GM12872 (cell line): ENCODE data around the gene MYBBP1A.
A peak's percentile ranks its signal among the peaks of the same experiment; 100 is the strongest.

Experiments used
- TF ChIP-seq, protein P1 (sequence below): IDR thresholded peaks from 3 replicates; pipeline ENCODE4 v1.5.1; 2011; ENCODE audit warnings: low read depth, mild to moderate bottlenecking, low read length, moderate library complexity; ENCODE audit not compliant: insufficient read depth

The MYBBP1A gene

GRCh38 chr17:4543557-4544026, 11.6 kb downstream of the MYBBP1A start:
- TF ChIP-seq, protein P1, sequence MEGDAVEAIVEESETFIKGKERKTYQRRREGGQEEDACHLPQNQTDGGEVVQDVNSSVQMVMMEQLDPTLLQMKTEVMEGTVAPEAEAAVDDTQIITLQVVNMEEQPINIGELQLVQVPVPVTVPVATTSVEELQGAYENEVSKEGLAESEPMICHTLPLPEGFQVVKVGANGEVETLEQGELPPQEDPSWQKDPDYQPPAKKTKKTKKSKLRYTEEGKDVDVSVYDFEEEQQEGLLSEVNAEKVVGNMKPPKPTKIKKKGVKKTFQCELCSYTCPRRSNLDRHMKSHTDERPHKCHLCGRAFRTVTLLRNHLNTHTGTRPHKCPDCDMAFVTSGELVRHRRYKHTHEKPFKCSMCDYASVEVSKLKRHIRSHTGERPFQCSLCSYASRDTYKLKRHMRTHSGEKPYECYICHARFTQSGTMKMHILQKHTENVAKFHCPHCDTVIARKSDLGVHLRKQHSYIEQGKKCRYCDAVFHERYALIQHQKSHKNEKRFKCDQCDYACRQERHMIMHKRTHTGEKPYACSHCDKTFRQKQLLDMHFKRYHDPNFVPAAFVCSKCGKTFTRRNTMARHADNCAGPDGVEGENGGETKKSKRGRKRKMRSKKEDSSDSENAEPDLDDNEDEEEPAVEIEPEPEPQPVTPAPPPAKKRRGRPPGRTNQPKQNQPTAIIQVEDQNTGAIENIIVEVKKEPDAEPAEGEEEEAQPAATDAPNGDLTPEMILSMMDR, result no peak

DNA sequence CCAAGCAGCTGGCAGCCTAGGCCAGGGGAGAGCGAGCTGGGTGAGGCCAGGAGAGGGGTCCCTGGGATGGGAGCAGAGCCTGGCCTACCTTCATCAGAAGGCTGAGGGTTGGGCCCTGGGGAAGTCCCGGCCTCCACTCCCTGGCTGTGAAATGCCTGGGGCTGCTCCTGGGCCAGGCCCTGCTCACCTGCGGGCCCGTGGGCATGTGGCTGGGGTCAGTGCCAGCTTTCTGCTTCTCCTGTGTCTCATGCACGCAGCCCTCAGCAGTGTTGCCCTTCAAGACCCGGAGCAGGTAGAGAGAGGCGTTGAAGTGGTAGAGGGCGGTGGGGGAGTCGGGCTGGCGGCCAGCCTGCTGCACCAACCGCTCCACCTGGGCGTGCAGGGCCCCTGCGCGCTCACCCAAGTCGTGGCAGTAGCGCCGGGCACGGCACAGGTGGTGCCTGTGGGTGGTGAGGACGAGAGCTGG, 12.4 kb downstream of the MYBBP1A start:
- TF ChIP-seq, protein P1, result no peak

- TF ChIP-seq, protein P1, result no peak
These were observed 13.0 kb downstream of the MYBBP1A start for GRCh38 chr17:4542003-4542725.

- TF ChIP-seq, protein P1, result 0 out of 3 replicates have a peak, but pooled peaks have one; percentile 5
These were observed 13.7 kb downstream of the MYBBP1A start for GRCh38 chr17:4541328-4542002.

DNA sequence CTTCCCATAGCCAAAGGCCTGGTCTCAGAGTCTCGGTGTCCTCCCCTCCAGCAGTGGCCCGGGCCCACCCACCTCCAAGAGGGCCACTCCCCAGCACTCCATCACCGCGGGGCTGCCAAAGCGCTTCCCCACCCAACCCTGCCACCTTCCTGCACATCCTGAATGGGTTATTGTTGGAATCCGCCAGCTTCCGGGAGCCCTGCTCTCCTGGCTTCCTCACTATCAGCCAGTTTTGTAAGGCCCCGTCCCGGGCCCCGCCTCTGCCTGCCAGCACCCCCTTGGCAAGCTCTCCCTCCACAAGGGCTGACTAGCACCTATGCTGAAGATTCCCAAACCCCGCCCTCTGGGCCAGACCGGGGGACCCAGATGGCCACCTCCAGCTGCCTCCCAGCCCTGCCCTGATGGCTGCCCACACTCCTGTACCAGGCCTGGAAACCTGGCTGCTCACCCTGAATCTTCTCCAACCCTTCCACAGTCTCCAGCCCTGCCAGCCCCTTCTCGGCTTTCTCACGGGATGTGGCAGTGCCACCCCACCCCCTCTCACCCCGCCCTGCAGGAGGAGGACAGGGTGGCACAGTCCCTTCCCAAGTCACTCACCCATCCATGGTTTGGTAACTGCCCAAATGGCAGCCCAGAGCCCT, 14.4 kb downstream of the MYBBP1A start:
- TF ChIP-seq, protein P1, result no peak

GRCh38 chr17:4540224-4540651, 14.9 kb downstream of the MYBBP1A start:
- TF ChIP-seq, protein P1, result peak; percentile 45
